Left ventricle myocardium inferior (tissue), 1 donor: Measurements from ENCODE around the gene NDUFAF2. TPM values are rescaled to one million over a fixed set of nuclear protein-coding genes. Genes with fewer than 3 reads are reported as not detected.
"Not testable (repeated sequence)": the region's sequence is repeated elsewhere in the genome, so short reads cannot be mapped to it uniquely, and the experiment has no call there.

ENCODE experiments used
- DNase-seq: peaks from one replicate; pipeline ENCODE4 v3.0.0-alpha.2; 2020
- H3K27ac ChIP-seq: fragments of 200-600 bp; replicated peaks from 2 replicates; pipeline ENCODE4 v1.8.0; 2021
- H3K27me3 ChIP-seq: fragments of 200-600 bp; 2 replicates; pipeline ENCODE4 v1.8.0; 2021; ENCODE audit warnings: low read depth
- H3K36me3 ChIP-seq: fragments of 200-600 bp; 2 replicates; pipeline ENCODE4 v1.8.0; 2021
- H3K4me1 ChIP-seq: fragments of 200-600 bp; 2 replicates; pipeline ENCODE4 v1.8.0; 2021
- H3K4me3 ChIP-seq: fragments of 200-600 bp; 2 replicates; pipeline ENCODE4 v1.8.0; 2021; ENCODE audit warnings: mild to moderate bottlenecking, moderate library complexity
- H3K9me3 ChIP-seq: fragments of 200-600 bp; replicated peaks from 2 replicates; pipeline ENCODE4 v1.8.0; 2021
- CTCF ChIP-seq: fragments of 200-600 bp; IDR thresholded peaks from 2 replicates; pipeline ENCODE4 v1.8.0; 2021; ENCODE audit warnings: antibody characterized with exemption, mild to moderate bottlenecking, borderline replicate concordance
- intact Hi-C: fragments of 100-400 bp; cut with micrococcal nuclease; formaldehyde crosslinking; loops from one replicate; pipeline ENCODE4 v1.11.0; 2022
- total RNA-seq: library from RNA; stranded (reverse); fragmentation: NEBNext Ultra II Directional; extraction: Animal tissue kit (Norgen Biotek cat#: 25700); gene quantifications from one replicate; pipeline ENCODE4 v1.2.1, GENCODE V29; 2021
- donor health status: DM: no; HTN: yes; CAD: no; lungs with severe emphysema.

NDUFAF2 gene
- total RNA-seq, 1 donor from 2014 or later = 37.6 TPM

GRCh38 chr5:61180886-61181285, 235.9 kb downstream of the NDUFAF2 start:
- DNase-seq = no peak
- Histone ChIP-seq H3K27me3 (no peaks in the 10 kb centered on the region), H3K9me3 (no peaks in the 10 kb centered on the region), H3K4me1 (peaks cover 4% of the 10 kb centered on the region), H3K4me3 (peak overlapping the region; percentile 22), H3K36me3 (no peaks in the 10 kb centered on the region), H3K27ac (no peak overlapping the region)
- TF ChIP-seq CTCF = no peak
- intact Hi-C loops = no loop called here

- Histone ChIP-seq H3K27ac (no peak overlapping the region), H3K36me3 (no peaks in the 10 kb centered on the region), H3K9me3 (no peaks in the 10 kb centered on the region), H3K4me3 (no peak overlapping the region), H3K27me3 (no peaks in the 10 kb centered on the region), H3K4me1 (peaks cover 13% of the 10 kb centered on the region)
- DNase-seq = no peak
- no peak for TF ChIP-seq CTCF
- intact Hi-C loops = no loop called here
Measured at GRCh38 chr5:61182449-61182848, 237.4 kb downstream of the NDUFAF2 start.

DNA sequence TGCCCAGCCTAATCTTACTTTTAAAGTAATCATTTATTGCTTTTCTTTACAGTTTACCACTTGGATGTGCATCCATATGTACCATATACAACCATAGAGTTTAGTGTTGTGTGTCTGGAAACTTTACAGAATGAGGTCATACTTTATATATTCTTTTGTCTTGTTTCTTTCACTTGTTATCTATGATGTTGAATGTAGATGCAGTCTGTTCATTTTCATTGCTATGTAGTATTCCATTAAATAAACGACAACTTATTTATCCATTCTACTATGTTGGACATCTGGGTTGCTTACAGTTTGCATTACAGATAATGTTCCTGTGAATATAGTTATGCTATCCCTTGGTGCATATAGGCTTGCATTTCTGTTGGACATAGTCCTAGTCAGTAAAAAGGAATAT, 238.5 kb downstream of the NDUFAF2 start:
- no peaks in the 10 kb centered on the region for H3K27me3 ChIP-seq
- no peak for DNase-seq
- no peak overlapping the region for H3K4me3 ChIP-seq
- H3K36me3 ChIP-seq = no peaks in the 10 kb centered on the region
- no peaks in the 10 kb centered on the region for H3K9me3 ChIP-seq
- H3K27ac ChIP-seq = no peak overlapping the region
- intact Hi-C loops = no loop called here
- no peak for TF ChIP-seq CTCF
- H3K4me1 ChIP-seq = peaks cover 20% of the 10 kb centered on the region

DNA sequence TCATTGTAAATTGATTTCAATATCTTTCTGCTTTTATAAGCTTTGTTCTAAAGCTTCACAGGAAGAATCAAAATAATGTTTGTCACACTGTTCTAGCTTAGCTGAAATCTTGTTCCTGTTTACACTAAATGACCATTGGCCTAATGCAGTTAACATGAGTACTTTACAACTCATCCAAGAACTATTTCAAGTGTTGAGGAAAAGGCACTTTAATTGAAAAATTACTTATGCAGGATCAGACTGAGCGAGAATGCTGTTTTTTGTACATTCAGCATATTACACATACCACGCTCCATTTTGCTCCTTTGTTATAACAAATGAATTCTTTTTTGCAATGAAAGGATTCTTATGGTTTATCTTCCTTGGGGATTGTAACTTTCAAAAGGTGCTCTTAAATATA, 239.7 kb downstream of the NDUFAF2 start:
- no peak for DNase-seq
- intact Hi-C loops = no loop called here
- H3K9me3 ChIP-seq = no peaks in the 10 kb centered on the region
- H3K4me1 ChIP-seq = peaks cover 20% of the 10 kb centered on the region
- no peak overlapping the region for H3K4me3 ChIP-seq
- no peaks in the 10 kb centered on the region for H3K27me3 ChIP-seq
- no peak for TF ChIP-seq CTCF
- no peak overlapping the region for H3K27ac ChIP-seq
- no peaks in the 10 kb centered on the region for H3K36me3 ChIP-seq

DNA sequence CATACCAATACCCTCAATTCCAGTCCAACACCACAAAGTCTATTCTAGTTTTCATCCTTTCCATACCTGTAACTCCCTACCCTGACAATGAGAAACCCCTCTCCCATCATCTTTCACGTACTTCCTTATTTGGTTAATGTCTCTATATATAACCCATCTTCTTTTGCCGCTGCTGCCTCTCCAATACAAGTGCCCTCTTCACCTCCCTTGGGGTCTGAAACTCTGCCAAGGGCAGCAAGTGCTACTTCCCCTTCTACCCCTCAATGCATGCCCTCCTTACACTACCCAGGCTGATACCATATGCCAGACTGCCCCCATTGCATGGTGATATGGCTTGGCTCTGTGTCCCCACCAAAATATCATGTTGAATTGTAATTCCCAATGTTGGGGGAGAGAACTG, 241.6 kb downstream of the NDUFAF2 start:
- no peaks in the 10 kb centered on the region for H3K9me3 ChIP-seq
- H3K4me3 ChIP-seq = no peak overlapping the region
- H3K36me3 ChIP-seq = no peaks in the 10 kb centered on the region
- no peaks in the 10 kb centered on the region for H3K27me3 ChIP-seq
- TF ChIP-seq CTCF = no peak
- DNase-seq = no peak
- intact Hi-C loops = no loop called here
- peaks cover 15% of the 10 kb centered on the region for H3K4me1 ChIP-seq
- H3K27ac ChIP-seq = no peak overlapping the region

GRCh38 chr5:61187352-61187751, 242.3 kb downstream of the NDUFAF2 start:
- H3K36me3 ChIP-seq, intact Hi-C loops, H3K4me3 ChIP-seq, H3K9me3 ChIP-seq, DNase-seq, H3K27me3 ChIP-seq: not testable (repeated sequence)
- H3K27ac ChIP-seq = peak overlapping the region; percentile 9
- peaks cover 15% of the 10 kb centered on the region for H3K4me1 ChIP-seq

GRCh38 chr5:61187826-61188225, 242.8 kb downstream of the NDUFAF2 start:
- intact Hi-C loops, H3K9me3 ChIP-seq, H3K36me3 ChIP-seq, H3K4me3 ChIP-seq, DNase-seq, H3K27me3 ChIP-seq: not testable (repeated sequence)
- H3K27ac ChIP-seq = peak overlapping the region; percentile 9
- peaks cover 15% of the 10 kb centered on the region for H3K4me1 ChIP-seq
